Naive B cell (primary cell): ENCODE measurements around the gene CBX8. TPM values are rescaled to one million over a fixed set of nuclear protein-coding genes. Genes with fewer than 3 reads are reported as not detected.

Experiments
- ATAC-seq, 2 donors: fragments of 150-1000 bp; cut with Tn5 transposase; 2 replicates each; pipeline ENCODE4 v1.10.0; 2021; ENCODE audit warnings: low read depth in 2 of 2, mild to moderate bottlenecking in 2 of 2, moderate library complexity in 2 of 2
- DNase-seq: peaks from one replicate; pipeline ENCODE4 v3.0.0; 2022
- H3K27ac Mint-ChIP-seq, 6 donors: one replicate each; pipeline ENCODE4 v1.8.0; 2020 to 2022; ENCODE audit warnings: mild to moderate bottlenecking in 6 of 6, mixed read lengths in 6 of 6, moderate library complexity in 5 of 6, inconsistent platforms in 2 of 6
- H3K27me3 Mint-ChIP-seq, 3 donors: one replicate each; pipeline ENCODE4 v1.8.0; 2021 to 2022; ENCODE audit warnings: mixed read lengths in 3 of 3, mild to moderate bottlenecking in 1 of 3
- H3K36me3 Mint-ChIP-seq, 2 donors: one replicate each; pipeline ENCODE4 v1.8.0; 2020 to 2022; ENCODE audit warnings: mixed read lengths in 2 of 2, inconsistent platforms in 1 of 2, mild to moderate bottlenecking in 1 of 2
- H3K4me1 Mint-ChIP-seq, 3 donors: one replicate each; pipeline ENCODE4 v1.8.0; 2020 to 2022; ENCODE audit warnings: mixed read lengths in 3 of 3, inconsistent platforms in 1 of 3, mild to moderate bottlenecking in 1 of 3, moderate library complexity in 1 of 3
- H3K4me3 Mint-ChIP-seq, 8 donors: one replicate each; pipeline ENCODE4 v1.8.0; 2020 to 2022; ENCODE audit warnings: mild to moderate bottlenecking in 8 of 8, mixed read lengths in 8 of 8, moderate library complexity in 8 of 8, inconsistent platforms in 2 of 8
- H3K9me3 Mint-ChIP-seq, 7 donors: one replicate each; pipeline ENCODE4 v1.8.0; 2020 to 2022; ENCODE audit warnings: mixed read lengths in 7 of 7, mild to moderate bottlenecking in 5 of 7, inconsistent platforms in 2 of 7, moderate library complexity in 1 of 7
- polyA plus RNA-seq, 6 donors: library from polyadenylated mRNA; unstranded; fragments of 300-500 nt; fragmentation: Illumina TruSeq; gene quantifications; one replicate each; pipeline ENCODE4 v1.2.3, GENCODE V29; 2021; ENCODE audit warnings: low read depth in 6 of 6

CBX8 gene
- polyA plus RNA-seq: 1 to 10 TPM in 1 of 6 donors, under 1 TPM in 4, not detected in 1; 0.16 to 1.3 (median 0.58) TPM

GRCh38 chr17:79796763-79797491 is at the start of gene CBX8:
CBX8 (minus strand) TSS chr17:79797077; CDS start chr17:79796998, 79 bp downstream.
- Mint-ChIP-seq H3K27ac (peak within 1 kb of the TSS; percentile 85 to 97 (median 94)), H3K4me1 (peaks cover 31 to 32% (median 32%) of the 10 kb centered on the region in 3 donors), H3K27me3 (peaks cover 35 to 39% (median 35%) of the 10 kb centered on the region in 3 donors), H3K9me3 (peaks cover 4 to 10% (median 5%) of the 10 kb centered on the region in 7 donors), H3K36me3 (peaks cover 0 to 14% of the 10 kb centered on the region in 2 donors), H3K4me3 (peak within 1 kb of the TSS; percentile 85 to 96 (median 92))
- ATAC-seq: peak; percentile 84 to 87
- DNase-seq: peak; percentile 94

GRCh38 chr17:79845601-79845949 is 48.7 kb upstream of the CBX8 start:
- peak overlapping the region in 3 of 6 donors; percentile 10 to 53 (median 28) for H3K27ac Mint-ChIP-seq
- DNase-seq (no peak), ATAC-seq (peak; percentile 21 to 25)
- peak overlapping the region in 7 of 8 donors; percentile 63 to 97 (median 69) for H3K4me3 Mint-ChIP-seq
- H3K4me1 Mint-ChIP-seq: peaks cover 11 to 44% (median 24%) of the 10 kb centered on the region in 3 donors
- peaks cover 41 to 63% (median 48%) of the 10 kb centered on the region in 3 donors for H3K27me3 Mint-ChIP-seq
- H3K9me3 Mint-ChIP-seq: peaks cover 0 to 2% (median 0%) of the 10 kb centered on the region in 7 donors
- H3K36me3 Mint-ChIP-seq: no peaks in the 10 kb centered on the region

- Mint-ChIP-seq H3K4me3 (peak overlapping the region; percentile 9 to 97 (median 66)), H3K27ac (peak overlapping the region in 4 of 6 donors; percentile 10 to 78 (median 40)), H3K4me1 (peaks cover 12 to 49% (median 24%) of the 10 kb centered on the region in 3 donors), H3K9me3 (peaks cover 0 to 2% (median 0%) of the 10 kb centered on the region in 7 donors), H3K27me3 (peaks cover 41 to 63% (median 47%) of the 10 kb centered on the region in 3 donors), H3K36me3 (no peaks in the 10 kb centered on the region)
- ATAC-seq: peak; percentile 61 to 74
- DNase-seq: peak; percentile 64
These were observed 48.2 kb upstream of the CBX8 start for GRCh38 chr17:79844869-79845600.

- Mint-ChIP-seq H3K4me1 (peaks cover 12 to 52% (median 24%) of the 10 kb centered on the region in 3 donors), H3K27ac (peak overlapping the region in 4 of 6 donors; percentile 22 to 73 (median 42)), H3K27me3 (peaks cover 36 to 61% (median 43%) of the 10 kb centered on the region in 3 donors), H3K4me3 (peak overlapping the region; percentile 87 to 97 (median 92)), H3K36me3 (no peaks in the 10 kb centered on the region), H3K9me3 (peaks cover 0 to 2% (median 0%) of the 10 kb centered on the region in 7 donors)
- ATAC-seq (peak in 1 of 2 donors; percentile 3), DNase-seq (peak; percentile 12)
These were observed 47.2 kb upstream of the CBX8 start for GRCh38 chr17:79843816-79844800.

GRCh38 chr17:79843474-79843815 is 46.6 kb upstream of the CBX8 start:
- Mint-ChIP-seq H3K27me3 (peaks cover 31 to 55% (median 36%) of the 10 kb centered on the region in 3 donors), H3K4me1 (peaks cover 12 to 53% (median 25%) of the 10 kb centered on the region in 3 donors), H3K9me3 (peaks cover 0 to 2% (median 0%) of the 10 kb centered on the region in 7 donors), H3K4me3 (peak overlapping the region; percentile 87 to 97 (median 92)), H3K36me3 (no peaks in the 10 kb centered on the region), H3K27ac (peak overlapping the region in 4 of 6 donors; percentile 22 to 73 (median 42))
- DNase-seq (peak; percentile 18), ATAC-seq (no peak)

- DNase-seq (peak; percentile 18), ATAC-seq (no peak)
- H3K36me3 Mint-ChIP-seq: no peaks in the 10 kb centered on the region
- peak overlapping the region in 3 of 6 donors; percentile 60 to 92 (median 66) for H3K27ac Mint-ChIP-seq
- peak overlapping the region; percentile 48 to 97 (median 82) for H3K4me3 Mint-ChIP-seq
- peaks cover 18 to 59% (median 31%) of the 10 kb centered on the region in 3 donors for H3K4me1 Mint-ChIP-seq
- H3K9me3 Mint-ChIP-seq: peaks cover 0 to 2% (median 0%) of the 10 kb centered on the region in 7 donors
- peaks cover 25 to 49% (median 30%) of the 10 kb centered on the region in 3 donors for H3K27me3 Mint-ChIP-seq
These were observed 46.0 kb upstream of the CBX8 start for GRCh38 chr17:79842656-79843473.

GRCh38 chr17:79842136-79842655 is 45.3 kb upstream of the CBX8 start:
- Mint-ChIP-seq H3K4me1 (peaks cover 19 to 66% (median 35%) of the 10 kb centered on the region in 3 donors), H3K9me3 (peaks cover 0 to 2% (median 0%) of the 10 kb centered on the region in 7 donors), H3K27ac (peak overlapping the region in 4 of 6 donors; percentile 74 to 95 (median 86)), H3K36me3 (no peaks in the 10 kb centered on the region), H3K4me3 (peak overlapping the region; percentile 63 to 97 (median 83)), H3K27me3 (peaks cover 23 to 45% (median 28%) of the 10 kb centered on the region in 3 donors)
- ATAC-seq (no peak), DNase-seq (peak; percentile 17)

- Mint-ChIP-seq H3K4me1 (peaks cover 23 to 72% (median 41%) of the 10 kb centered on the region in 3 donors), H3K9me3 (peaks cover 0 to 2% (median 0%) of the 10 kb centered on the region in 7 donors), H3K4me3 (peak overlapping the region; percentile 62 to 97 (median 83)), H3K27ac (peak overlapping the region in 3 of 6 donors; percentile 74 to 95 (median 79)), H3K36me3 (no peaks in the 10 kb centered on the region), H3K27me3 (peaks cover 23 to 45% (median 28%) of the 10 kb centered on the region in 3 donors)
- no peak for ATAC-seq
- DNase-seq: peak; percentile 19
These were observed 44.7 kb upstream of the CBX8 start for GRCh38 chr17:79841369-79842135.

GRCh38 chr17:79840989-79841286 is 44.1 kb upstream of the CBX8 start:
- Mint-ChIP-seq H3K4me3 (peak overlapping the region in 5 of 8 donors; percentile 69 to 97 (median 69)), H3K9me3 (peaks cover 0 to 2% (median 0%) of the 10 kb centered on the region in 7 donors), H3K27me3 (peaks cover 20 to 39% (median 23%) of the 10 kb centered on the region in 3 donors), H3K4me1 (peaks cover 23 to 73% (median 44%) of the 10 kb centered on the region in 3 donors), H3K27ac (peak overlapping the region in 5 of 6 donors; percentile 56 to 91 (median 75)), H3K36me3 (no peaks in the 10 kb centered on the region)
- ATAC-seq (no peak), DNase-seq (no peak)

- Mint-ChIP-seq H3K27me3 (peaks cover 15 to 38% (median 19%) of the 10 kb centered on the region in 3 donors), H3K27ac (peak overlapping the region in 3 of 6 donors; percentile 56 to 91 (median 75)), H3K4me3 (peak overlapping the region; percentile 57 to 97 (median 69)), H3K4me1 (peaks cover 23 to 72% (median 44%) of the 10 kb centered on the region in 3 donors), H3K9me3 (peaks cover 0 to 2% (median 0%) of the 10 kb centered on the region in 7 donors), H3K36me3 (no peaks in the 10 kb centered on the region)
- DNase-seq (peak; percentile 20), ATAC-seq (no peak)
These were observed 43.6 kb upstream of the CBX8 start for GRCh38 chr17:79840269-79840988.
